Neutrophil (primary cell): ENCODE data around the gene USB1.

Experiments
- H3K27ac ChIP-seq: fragments of 200-600 bp; sonication (generic); 2 replicates; pipeline ENCODE4 v1.5.1; 2016; ENCODE audit warnings: mild to moderate bottlenecking, moderate library complexity
- H3K27me3 ChIP-seq: fragments of 200-600 bp; sonication (generic); 2 replicates; pipeline ENCODE4 v1.6.0; 2016; ENCODE audit warnings: mild to moderate bottlenecking
- H3K36me3 ChIP-seq: fragments of 200-600 bp; sonication (generic); 2 replicates; pipeline ENCODE4 v1.5.1; 2017
- H3K4me1 ChIP-seq, 2 experiments: fragments of 200-600 bp in 1 of 2; sonication (generic) in 1 of 2; 1 replicate in 1 of 2; 2 replicates in 1 of 2; pipeline versions ENCODE4 v1.5.1 to v1.6.1; 2013 to 2016; ENCODE audit warnings: low read depth in 1 of 2, low read length in 1 of 2, mild to moderate bottlenecking in 1 of 2, moderate library complexity in 1 of 2; ENCODE audit not compliant: control insufficient read depth in 1 of 2, insufficient read depth in 1 of 2
- H3K4me3 ChIP-seq, 2 experiments: fragments of 200-600 bp in 1 of 2; sonication (generic) in 1 of 2; 1 replicate in 1 of 2; 2 replicates in 1 of 2; pipeline ENCODE4 v1.5.1; 2013 to 2016; ENCODE audit warnings: low read depth in 1 of 2, low read length in 1 of 2, mild to moderate bottlenecking in 1 of 2, moderate library complexity in 1 of 2
- H3K9me3 ChIP-seq: fragments of 200-600 bp; sonication (generic); 2 replicates; pipeline ENCODE4 v1.5.1; 2016
- TF ChIP-seq, protein P1 (sequence below): fragments of 200-600 bp; sonication (generic); IDR thresholded peaks from 2 replicates; pipeline ENCODE4 v1.5.1; 2016; ENCODE audit warnings: antibody characterized with exemption

USB1 gene

DNA sequence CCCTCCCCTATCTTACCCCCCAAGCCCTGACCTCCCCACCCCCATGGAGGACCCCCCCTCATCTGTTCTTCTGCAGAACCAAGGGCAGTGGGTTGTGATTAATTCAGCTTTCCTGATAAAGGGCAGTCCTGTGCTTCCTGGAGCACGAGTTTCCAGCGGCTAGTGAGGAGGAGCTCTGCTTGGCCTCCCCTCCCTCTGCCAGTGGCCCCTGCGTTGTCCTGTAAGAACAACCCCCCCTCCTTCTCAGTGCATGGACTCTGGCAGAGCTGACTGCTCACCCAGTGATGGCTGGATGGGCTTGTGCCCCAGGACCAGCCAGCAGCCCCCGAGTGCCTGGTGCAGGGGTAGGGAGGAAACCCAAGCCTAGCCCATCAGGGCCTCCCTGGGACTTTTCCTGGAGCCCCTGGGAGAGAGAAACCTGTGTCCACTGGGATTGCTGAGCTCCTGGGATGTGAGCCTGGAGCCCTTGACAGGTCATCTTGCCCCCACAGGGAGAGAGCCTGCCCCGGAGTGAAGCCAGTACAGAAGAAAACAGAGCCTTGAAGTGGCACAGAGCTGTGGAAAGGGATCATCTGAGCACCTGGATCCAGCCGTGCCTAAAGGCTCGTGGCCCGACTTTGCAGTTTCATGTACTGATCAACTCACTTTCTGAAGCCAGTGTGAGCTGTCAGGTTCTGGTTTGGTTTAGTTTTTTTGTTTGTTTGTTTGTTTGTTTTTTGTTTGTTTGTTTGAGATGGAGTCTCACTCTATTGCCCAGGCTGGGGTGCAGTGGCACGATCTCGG, 50.8 kb downstream of the USB1 start:
- Histone ChIP-seq H3K4me1 (no peaks in the 10 kb centered on the region), H3K27me3 (no peaks in the 10 kb centered on the region), H3K36me3 (no peaks in the 10 kb centered on the region), H3K4me3 (no peak overlapping the region), H3K27ac (no peak overlapping the region), H3K9me3 (no peaks in the 10 kb centered on the region)
- TF ChIP-seq, protein P1, sequence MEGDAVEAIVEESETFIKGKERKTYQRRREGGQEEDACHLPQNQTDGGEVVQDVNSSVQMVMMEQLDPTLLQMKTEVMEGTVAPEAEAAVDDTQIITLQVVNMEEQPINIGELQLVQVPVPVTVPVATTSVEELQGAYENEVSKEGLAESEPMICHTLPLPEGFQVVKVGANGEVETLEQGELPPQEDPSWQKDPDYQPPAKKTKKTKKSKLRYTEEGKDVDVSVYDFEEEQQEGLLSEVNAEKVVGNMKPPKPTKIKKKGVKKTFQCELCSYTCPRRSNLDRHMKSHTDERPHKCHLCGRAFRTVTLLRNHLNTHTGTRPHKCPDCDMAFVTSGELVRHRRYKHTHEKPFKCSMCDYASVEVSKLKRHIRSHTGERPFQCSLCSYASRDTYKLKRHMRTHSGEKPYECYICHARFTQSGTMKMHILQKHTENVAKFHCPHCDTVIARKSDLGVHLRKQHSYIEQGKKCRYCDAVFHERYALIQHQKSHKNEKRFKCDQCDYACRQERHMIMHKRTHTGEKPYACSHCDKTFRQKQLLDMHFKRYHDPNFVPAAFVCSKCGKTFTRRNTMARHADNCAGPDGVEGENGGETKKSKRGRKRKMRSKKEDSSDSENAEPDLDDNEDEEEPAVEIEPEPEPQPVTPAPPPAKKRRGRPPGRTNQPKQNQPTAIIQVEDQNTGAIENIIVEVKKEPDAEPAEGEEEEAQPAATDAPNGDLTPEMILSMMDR = no peak

DNA sequence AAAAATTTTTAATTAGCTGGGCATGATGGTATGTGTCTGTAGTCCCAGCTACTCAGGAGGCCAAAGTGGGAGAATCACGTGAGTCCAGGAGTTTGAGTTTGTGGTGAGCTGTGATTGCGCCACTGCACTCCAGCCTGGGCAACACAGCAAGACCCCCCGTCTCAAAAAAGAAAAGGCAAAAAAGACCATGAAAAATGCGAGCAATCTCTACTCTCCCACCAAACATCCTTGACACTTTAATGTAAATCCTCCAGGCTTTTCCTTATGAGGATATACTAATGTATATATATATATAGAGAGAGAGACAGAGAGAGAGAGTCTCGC, 52.4 kb downstream of the USB1 start:
- Histone ChIP-seq H3K4me1 (no peaks in the 10 kb centered on the region), H3K4me3 (no peak overlapping the region), H3K9me3 (no peaks in the 10 kb centered on the region), H3K27ac (no peak overlapping the region), H3K36me3 (no peaks in the 10 kb centered on the region), H3K27me3 (no peaks in the 10 kb centered on the region)
- TF ChIP-seq, protein P1 = no peak

DNA sequence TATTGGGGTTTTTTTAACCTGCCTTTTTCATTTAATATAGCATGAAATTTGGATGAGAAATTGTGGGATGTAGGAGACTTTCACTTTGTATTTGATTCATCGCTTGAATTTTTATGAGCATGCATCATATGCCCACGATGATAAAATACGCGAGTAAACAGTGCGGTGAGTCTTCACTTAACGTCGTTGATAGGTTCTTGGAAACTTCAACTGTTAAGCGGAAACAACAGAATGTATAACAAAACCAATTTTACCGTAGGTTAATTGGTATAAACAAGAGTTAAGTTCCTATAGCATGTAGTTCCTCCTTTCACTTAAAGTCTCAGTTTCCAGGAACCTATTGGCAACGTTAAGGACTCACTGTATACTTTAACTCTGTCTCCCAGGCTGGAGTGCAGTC, 53.1 kb downstream of the USB1 start:
- Histone ChIP-seq H3K27me3 (no peaks in the 10 kb centered on the region), H3K4me3 (no peak overlapping the region), H3K9me3 (no peaks in the 10 kb centered on the region), H3K36me3 (no peaks in the 10 kb centered on the region), H3K4me1 (no peaks in the 10 kb centered on the region), H3K27ac (no peak overlapping the region)
- TF ChIP-seq, protein P1 = no peak

DNA sequence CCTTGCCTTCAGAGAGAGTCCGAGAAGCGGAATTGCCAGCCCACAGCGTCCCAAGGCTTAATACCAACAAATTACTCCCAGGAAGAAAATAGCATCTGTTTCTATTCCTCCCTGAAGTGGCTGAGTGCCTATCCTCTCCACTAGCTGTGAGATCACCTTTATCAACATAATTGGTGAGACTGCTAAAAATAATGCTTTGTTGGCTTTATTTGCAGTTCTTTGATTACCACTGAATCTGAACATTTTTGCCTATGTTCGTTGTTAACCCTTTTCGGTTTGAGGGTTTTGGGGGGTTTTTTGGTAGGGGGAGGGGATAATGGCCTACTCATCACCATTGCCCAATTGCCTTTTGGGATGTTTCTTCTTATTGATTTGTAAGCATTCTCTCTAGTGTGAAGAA, 55.4 kb downstream of the USB1 start:
- H3K9me3 ChIP-seq = no peaks in the 10 kb centered on the region
- no peaks in the 10 kb centered on the region for H3K4me1 ChIP-seq
- TF ChIP-seq, protein P1 = no peak
- no peaks in the 10 kb centered on the region for H3K36me3 ChIP-seq
- H3K27me3 ChIP-seq = no peaks in the 10 kb centered on the region
- no peak overlapping the region for H3K4me3 ChIP-seq
- no peak overlapping the region for H3K27ac ChIP-seq

DNA sequence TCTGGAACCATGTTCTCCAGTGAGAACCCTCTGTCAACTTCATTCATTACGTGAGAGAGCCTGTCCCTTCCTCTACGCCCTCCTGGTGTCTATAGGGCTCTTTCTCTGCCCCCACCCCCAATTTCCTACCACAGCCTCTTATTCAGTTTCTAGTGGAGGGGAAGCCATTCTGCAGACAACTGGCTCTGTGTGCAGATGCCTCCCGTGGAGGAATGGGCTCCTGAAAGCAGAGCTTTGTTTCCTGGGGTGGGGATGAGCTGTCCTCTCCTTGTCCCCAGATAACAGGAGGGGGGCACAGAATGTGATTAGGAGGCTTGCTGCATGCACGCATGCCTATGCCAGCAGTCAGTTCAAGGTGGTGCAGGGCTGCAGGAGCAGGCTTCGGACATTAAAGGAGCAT, 55.9 kb downstream of the USB1 start:
- Histone ChIP-seq H3K27ac (no peak overlapping the region), H3K4me1 (no peaks in the 10 kb centered on the region), H3K36me3 (no peaks in the 10 kb centered on the region), H3K9me3 (no peaks in the 10 kb centered on the region), H3K4me3 (no peak overlapping the region), H3K27me3 (no peaks in the 10 kb centered on the region)
- TF ChIP-seq, protein P1 = no peak
